ENCODE measurements around the gene VGLL1.
A peak's percentile ranks its signal among the peaks of the same experiment; 100 is the strongest.

VGLL1 gene

GRCh38 chrX:136577552-136577951 is 45.5 kb downstream of the VGLL1 start:
- no peak overlapping the region for H2AFZ ChIP-seq (ENCODE audit: low read depth, low read length, severe bottlenecking)
- TF ChIP-seq CTCF (IDR thresholded peaks at IDR 0.05; ENCODE audit: insufficient read depth, low read length, poor library complexity, severe bottlenecking), result peak; percentile 13
- no peak for TF ChIP-seq EZH2phosphoT487 (conservative IDR thresholded peaks at IDR 0.05; ENCODE audit: low read length)
- H3K4me2 ChIP-seq (ENCODE audit: low read depth, low read length, poor library complexity, severe bottlenecking), result no peak overlapping the region

DNA sequence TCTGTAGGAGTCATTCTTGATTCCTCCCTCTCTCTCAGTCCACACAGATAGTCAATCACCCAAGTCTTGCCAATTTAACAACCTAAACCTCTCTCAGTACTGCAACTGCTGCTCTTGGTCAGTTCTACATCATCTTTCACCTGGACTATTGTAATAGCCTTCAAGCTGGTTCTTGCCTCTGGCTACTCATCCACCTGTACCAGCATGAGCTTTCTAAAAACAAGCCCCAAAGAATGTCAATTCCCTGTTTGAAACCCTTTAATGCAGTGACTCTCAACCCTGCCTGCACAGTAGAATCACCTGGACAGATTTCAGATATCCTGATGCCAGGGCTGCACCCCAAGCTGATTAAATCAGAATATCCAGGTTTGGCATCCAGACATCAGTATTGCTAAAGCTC is 48.3 kb downstream of the VGLL1 start:
- Histone ChIP-seq H4K20me1 (ENCODE audit: low read depth, low read length) (no peaks in the 10 kb centered on the region), H3K27me3 (ENCODE audit: low read length) (no peaks in the 10 kb centered on the region), H3F3A (ENCODE audit: insufficient read depth) (no peaks in the 10 kb centered on the region), H3K27ac (ENCODE audit: low read depth, low read length) (no peak overlapping the region), H3K4me3 (ENCODE audit: insufficient read depth, low read length, poor library complexity, severe bottlenecking) (no peak overlapping the region), H2AFZ (ENCODE audit: low read depth, low read length, severe bottlenecking) (no peak overlapping the region), H3K9me3 (ENCODE audit: insufficient read depth, low read length) (no peaks in the 10 kb centered on the region), H3K9me2 (replicated peaks; ENCODE audit: insufficient read depth, low read length) (no peaks in the 10 kb centered on the region), H3K36me3 (ENCODE audit: low read length) (no peaks in the 10 kb centered on the region), H3K4me2 (ENCODE audit: low read depth, low read length, poor library complexity, severe bottlenecking) (no peak overlapping the region), H3K9ac (ENCODE audit: low read length) (no peak overlapping the region), H3K79me2 (ENCODE audit: insufficient read depth, low read length) (no peaks in the 10 kb centered on the region)
- no peak for TF ChIP-seq CTCF (IDR thresholded peaks at IDR 0.05; ENCODE audit: insufficient read depth, low read length, poor library complexity, severe bottlenecking)
- TF ChIP-seq EZH2phosphoT487 (conservative IDR thresholded peaks at IDR 0.05; ENCODE audit: low read length), result no peak

More at GRCh38 chrX:136577552-136577951, 45.5 kb downstream of the VGLL1 start:
- H3K9me3 ChIP-seq (ENCODE audit: insufficient read depth, low read length), result no peaks in the 10 kb centered on the region
- H3K79me2 ChIP-seq (ENCODE audit: insufficient read depth, low read length), result no peaks in the 10 kb centered on the region
- H3F3A ChIP-seq (ENCODE audit: insufficient read depth), result no peaks in the 10 kb centered on the region
- no peak overlapping the region for H3K9ac ChIP-seq (ENCODE audit: low read length)
- H3K36me3 ChIP-seq (ENCODE audit: low read length), result no peaks in the 10 kb centered on the region
- no peaks in the 10 kb centered on the region for H3K27me3 ChIP-seq (ENCODE audit: low read length)
- no peak overlapping the region for H3K27ac ChIP-seq (ENCODE audit: low read depth, low read length)
- H3K4me3 ChIP-seq (ENCODE audit: insufficient read depth, low read length, poor library complexity, severe bottlenecking), result no peak overlapping the region
- H3K9me2 ChIP-seq (replicated peaks; ENCODE audit: insufficient read depth, low read length), result no peaks in the 10 kb centered on the region
- H4K20me1 ChIP-seq (ENCODE audit: low read depth, low read length), result no peaks in the 10 kb centered on the region

DNA sequence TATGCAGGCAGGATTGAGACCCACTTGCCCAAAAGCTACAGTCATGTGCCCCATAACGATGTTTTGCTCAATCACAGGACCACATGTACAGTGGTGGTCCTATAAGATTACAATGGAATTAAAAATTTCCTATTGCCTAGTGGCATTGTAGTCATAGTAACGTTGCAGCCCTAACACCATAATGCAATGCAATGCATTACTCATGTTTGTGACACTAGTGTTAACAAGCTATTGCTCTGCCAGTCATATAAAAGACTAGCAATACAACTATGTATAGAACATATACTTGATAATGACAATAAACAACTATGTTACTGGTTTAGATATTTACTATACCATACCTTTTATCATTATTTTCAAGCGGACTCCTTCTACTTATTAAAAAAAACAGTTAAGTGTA is 50.6 kb downstream of the VGLL1 start:
- H3K27me3 ChIP-seq (ENCODE audit: low read length), result no peaks in the 10 kb centered on the region
- no peak overlapping the region for H3K4me3 ChIP-seq (ENCODE audit: insufficient read depth, low read length, poor library complexity, severe bottlenecking)
- no peak overlapping the region for H3K4me2 ChIP-seq (ENCODE audit: low read depth, low read length, poor library complexity, severe bottlenecking)
- TF ChIP-seq EZH2phosphoT487 (conservative IDR thresholded peaks at IDR 0.05; ENCODE audit: low read length) (no peak), CTCF (IDR thresholded peaks at IDR 0.05; ENCODE audit: insufficient read depth, low read length, poor library complexity, severe bottlenecking) (no peak)
- no peaks in the 10 kb centered on the region for H3K36me3 ChIP-seq (ENCODE audit: low read length)
- no peak overlapping the region for H3K27ac ChIP-seq (ENCODE audit: low read depth, low read length)
- no peaks in the 10 kb centered on the region for H3F3A ChIP-seq (ENCODE audit: insufficient read depth)
- no peaks in the 10 kb centered on the region for H3K9me2 ChIP-seq (replicated peaks; ENCODE audit: insufficient read depth, low read length)
- no peaks in the 10 kb centered on the region for H4K20me1 ChIP-seq (ENCODE audit: low read depth, low read length)
- no peaks in the 10 kb centered on the region for H3K79me2 ChIP-seq (ENCODE audit: insufficient read depth, low read length)
- no peak overlapping the region for H3K9ac ChIP-seq (ENCODE audit: low read length)
- no peaks in the 10 kb centered on the region for H3K9me3 ChIP-seq (ENCODE audit: insufficient read depth, low read length)
- no peak overlapping the region for H2AFZ ChIP-seq (ENCODE audit: low read depth, low read length, severe bottlenecking)

Data from SU-DHL-6 (cell line).